ENCODE data around the gene SAMD5.

- TF ChIP-seq EZH2 (IDR thresholded peaks at IDR 0.05) (no peak), EZH2phosphoT487 (IDR thresholded peaks at IDR 0.05) (no peak)
- TF ChIP-seq, protein P1, sequence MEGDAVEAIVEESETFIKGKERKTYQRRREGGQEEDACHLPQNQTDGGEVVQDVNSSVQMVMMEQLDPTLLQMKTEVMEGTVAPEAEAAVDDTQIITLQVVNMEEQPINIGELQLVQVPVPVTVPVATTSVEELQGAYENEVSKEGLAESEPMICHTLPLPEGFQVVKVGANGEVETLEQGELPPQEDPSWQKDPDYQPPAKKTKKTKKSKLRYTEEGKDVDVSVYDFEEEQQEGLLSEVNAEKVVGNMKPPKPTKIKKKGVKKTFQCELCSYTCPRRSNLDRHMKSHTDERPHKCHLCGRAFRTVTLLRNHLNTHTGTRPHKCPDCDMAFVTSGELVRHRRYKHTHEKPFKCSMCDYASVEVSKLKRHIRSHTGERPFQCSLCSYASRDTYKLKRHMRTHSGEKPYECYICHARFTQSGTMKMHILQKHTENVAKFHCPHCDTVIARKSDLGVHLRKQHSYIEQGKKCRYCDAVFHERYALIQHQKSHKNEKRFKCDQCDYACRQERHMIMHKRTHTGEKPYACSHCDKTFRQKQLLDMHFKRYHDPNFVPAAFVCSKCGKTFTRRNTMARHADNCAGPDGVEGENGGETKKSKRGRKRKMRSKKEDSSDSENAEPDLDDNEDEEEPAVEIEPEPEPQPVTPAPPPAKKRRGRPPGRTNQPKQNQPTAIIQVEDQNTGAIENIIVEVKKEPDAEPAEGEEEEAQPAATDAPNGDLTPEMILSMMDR (IDR thresholded peaks at IDR 0.05) = no peak
Measured at GRCh38 chr6:147595961-147596360, 87.5 kb downstream of the SAMD5 start.

Data from neural progenitor cell (in vitro differentiated cells).